ENCODE results near the gene PTPRS. TPM values are rescaled to one million over a fixed set of nuclear protein-coding genes. Genes with fewer than 3 reads are reported as not detected.

Gene PTPRS
- total and polyA plus RNA-seq, 9 of the 15 experiments (the other 6 are each of a cell fraction or from before 2014, with no cell fraction given) = 1.1 to 49.4 (median 14.1) TPM

DNA sequence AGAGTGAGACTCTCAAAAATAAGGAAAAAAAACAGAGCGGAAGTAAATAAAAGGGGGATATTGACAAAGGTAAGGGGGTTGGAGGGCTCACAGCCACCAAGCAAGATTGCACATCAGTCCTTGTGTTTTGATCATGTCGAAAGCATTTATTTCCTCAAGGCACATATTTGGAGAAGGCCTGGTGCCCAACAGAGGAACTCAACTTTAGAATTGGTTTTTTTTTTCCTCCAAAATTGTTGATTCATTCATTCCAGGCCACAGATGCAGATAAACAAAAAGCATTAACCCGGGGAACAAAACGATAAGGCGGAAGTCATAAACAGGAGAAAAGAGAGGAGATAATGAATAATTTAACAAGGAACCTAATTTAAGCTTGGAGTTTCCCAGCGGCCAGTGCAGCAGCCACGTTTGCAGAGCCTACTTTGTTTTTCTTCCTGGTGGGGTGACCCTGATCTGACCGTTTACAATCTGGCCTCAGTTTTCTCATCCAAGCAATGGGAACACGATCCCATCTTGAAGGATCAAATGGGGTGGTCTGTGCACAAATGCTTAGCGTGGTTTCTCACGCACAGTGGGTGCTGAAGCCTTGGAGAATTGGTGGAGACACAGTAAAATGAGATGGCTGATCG lies 2.1 kb upstream of the PTPRS start (continued):
- TF ChIP-seq, protein P1, sequence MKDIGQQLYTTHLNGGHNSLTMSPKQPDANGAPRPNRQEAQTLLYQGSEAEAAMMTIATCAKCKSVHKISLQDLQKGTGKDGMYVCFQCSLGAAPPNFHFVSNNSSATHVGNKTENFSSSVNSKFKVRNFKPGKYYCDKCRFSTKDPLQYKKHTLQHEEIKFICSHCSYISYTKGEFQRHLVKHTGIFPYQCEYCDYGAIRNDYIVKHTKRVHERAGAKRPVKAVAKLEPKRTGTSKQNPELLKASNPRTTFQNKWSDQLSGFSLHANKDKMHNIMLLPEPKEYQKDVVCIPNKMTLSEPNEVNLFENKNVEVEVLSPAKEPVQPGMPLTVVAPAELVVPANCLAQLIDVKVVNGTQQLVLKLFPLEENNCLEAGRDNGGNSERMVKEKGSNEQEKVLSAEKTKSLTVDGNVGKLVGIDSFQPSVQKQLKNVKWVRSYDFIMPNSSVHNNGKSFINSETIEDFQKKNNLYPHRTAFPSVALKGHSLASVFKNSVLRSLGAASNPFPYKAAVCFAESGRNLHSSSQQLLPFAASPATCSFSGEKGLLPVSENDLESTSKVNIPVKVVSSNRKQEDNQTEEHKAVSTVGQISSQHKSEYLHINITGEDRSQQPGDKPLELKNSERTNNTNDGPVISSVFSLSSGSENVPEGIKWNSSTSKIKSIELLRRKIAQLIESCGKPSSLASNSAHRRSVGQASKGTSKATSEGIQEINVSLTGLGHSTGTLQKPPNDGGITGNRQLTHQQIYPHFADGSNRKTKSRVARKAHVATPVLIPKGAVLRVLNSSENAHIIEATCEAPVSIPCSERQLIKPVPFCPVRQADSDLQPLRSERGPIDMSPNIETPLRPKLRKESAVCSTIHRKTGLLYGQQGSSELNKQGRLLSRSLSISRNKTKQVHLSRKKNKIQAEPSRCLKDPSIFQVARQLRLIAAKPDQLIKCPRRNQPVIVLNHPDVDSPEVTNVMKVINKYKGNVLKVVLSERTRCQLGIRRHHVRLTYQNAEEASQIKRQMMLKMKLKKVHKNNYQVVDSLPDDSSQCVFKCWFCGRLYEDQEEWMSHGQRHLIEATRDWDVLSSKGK (CRISPR knock-in tag; IDR thresholded peaks at IDR 0.05) = no peak
- TF ChIP-seq HDAC2 (IDR thresholded peaks at IDR 0.05) = peak; percentile 90
- TF ChIP-seq ZNF668 (CRISPR knock-in tag; IDR thresholded peaks at IDR 0.05) = no peak
- TF ChIP-seq ADNP (tag; IDR thresholded peaks at IDR 0.05) = peak; percentile 90
- TF ChIP-seq SOX6 (IDR thresholded peaks at IDR 0.05) = no peak; the same call in 1 of the 2 replicates
- TF ChIP-seq, protein P2, sequence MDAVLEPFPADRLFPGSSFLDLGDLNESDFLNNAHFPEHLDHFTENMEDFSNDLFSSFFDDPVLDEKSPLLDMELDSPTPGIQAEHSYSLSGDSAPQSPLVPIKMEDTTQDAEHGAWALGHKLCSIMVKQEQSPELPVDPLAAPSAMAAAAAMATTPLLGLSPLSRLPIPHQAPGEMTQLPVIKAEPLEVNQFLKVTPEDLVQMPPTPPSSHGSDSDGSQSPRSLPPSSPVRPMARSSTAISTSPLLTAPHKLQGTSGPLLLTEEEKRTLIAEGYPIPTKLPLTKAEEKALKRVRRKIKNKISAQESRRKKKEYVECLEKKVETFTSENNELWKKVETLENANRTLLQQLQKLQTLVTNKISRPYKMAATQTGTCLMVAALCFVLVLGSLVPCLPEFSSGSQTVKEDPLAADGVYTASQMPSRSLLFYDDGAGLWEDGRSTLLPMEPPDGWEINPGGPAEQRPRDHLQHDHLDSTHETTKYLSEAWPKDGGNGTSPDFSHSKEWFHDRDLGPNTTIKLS (IDR thresholded peaks at IDR 0.05; ENCODE audit: borderline replicate concordance, low read depth) = peak; percentile 67
- TF ChIP-seq SIX5 (IDR thresholded peaks at IDR 0.05; ENCODE audit: borderline replicate concordance in 1 of 2, insufficient read depth in 1 of 2, low read depth in 1 of 2, low read length in 2 of 2) = no peak
- TF ChIP-seq HDAC1 (IDR thresholded peaks at IDR 0.05) = 0 out of 4 replicates have a peak, but pooled peaks of 1 of the 2 experiments have one; percentile 14
- TF ChIP-seq EP400 (IDR thresholded peaks at IDR 0.05) = no peak
- no peak for TF ChIP-seq EP300 (IDR thresholded peaks at IDR 0.05; ENCODE audit: low read length)
- TF ChIP-seq, protein P3, sequence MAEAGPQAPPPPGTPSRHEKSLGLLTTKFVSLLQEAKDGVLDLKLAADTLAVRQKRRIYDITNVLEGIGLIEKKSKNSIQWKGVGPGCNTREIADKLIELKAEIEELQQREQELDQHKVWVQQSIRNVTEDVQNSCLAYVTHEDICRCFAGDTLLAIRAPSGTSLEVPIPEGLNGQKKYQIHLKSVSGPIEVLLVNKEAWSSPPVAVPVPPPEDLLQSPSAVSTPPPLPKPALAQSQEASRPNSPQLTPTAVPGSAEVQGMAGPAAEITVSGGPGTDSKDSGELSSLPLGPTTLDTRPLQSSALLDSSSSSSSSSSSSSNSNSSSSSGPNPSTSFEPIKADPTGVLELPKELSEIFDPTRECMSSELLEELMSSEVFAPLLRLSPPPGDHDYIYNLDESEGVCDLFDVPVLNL (CRISPR knock-in tag; IDR thresholded peaks at IDR 0.05; ENCODE audit: low read depth) = no peak
- TF ChIP-seq, protein P4, sequence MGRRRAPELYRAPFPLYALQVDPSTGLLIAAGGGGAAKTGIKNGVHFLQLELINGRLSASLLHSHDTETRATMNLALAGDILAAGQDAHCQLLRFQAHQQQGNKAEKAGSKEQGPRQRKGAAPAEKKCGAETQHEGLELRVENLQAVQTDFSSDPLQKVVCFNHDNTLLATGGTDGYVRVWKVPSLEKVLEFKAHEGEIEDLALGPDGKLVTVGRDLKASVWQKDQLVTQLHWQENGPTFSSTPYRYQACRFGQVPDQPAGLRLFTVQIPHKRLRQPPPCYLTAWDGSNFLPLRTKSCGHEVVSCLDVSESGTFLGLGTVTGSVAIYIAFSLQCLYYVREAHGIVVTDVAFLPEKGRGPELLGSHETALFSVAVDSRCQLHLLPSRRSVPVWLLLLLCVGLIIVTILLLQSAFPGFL (CRISPR knock-in tag; IDR thresholded peaks at IDR 0.05) = no peak
- TF ChIP-seq ESRRA (IDR thresholded peaks at IDR 0.05; ENCODE audit: borderline replicate concordance, low read depth) = peak; percentile 95
- TF ChIP-seq SRSF1 (IDR thresholded peaks at IDR 0.05; ENCODE audit: low read depth, low read length) = no peak
- TF ChIP-seq MAFG (tag; conservative IDR thresholded peaks at IDR 0.05) = 0 out of 2 replicates have a peak, but pooled peaks have one; percentile 30
- peak; percentile 54 for TF ChIP-seq FOSL1 (tag; conservative IDR thresholded peaks at IDR 0.05)
- TF ChIP-seq NFE2 (IDR thresholded peaks at IDR 0.05; ENCODE audit: low read depth) = peak; percentile 41; the same call in 1 of the 2 replicates
- TF ChIP-seq, protein P5, sequence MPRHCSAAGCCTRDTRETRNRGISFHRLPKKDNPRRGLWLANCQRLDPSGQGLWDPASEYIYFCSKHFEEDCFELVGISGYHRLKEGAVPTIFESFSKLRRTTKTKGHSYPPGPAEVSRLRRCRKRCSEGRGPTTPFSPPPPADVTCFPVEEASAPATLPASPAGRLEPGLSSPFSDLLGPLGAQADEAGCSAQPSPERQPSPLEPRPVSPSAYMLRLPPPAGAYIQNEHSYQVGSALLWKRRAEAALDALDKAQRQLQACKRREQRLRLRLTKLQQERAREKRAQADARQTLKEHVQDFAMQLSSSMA (CRISPR knock-in tag; IDR thresholded peaks at IDR 0.05) = no peak
- peak; percentile 38; the same call in 1 of the 2 replicates for TF ChIP-seq DPF2 (IDR thresholded peaks at IDR 0.05)
- TF ChIP-seq RBM17 (IDR thresholded peaks at IDR 0.05; ENCODE audit: borderline replicate concordance, low read depth, low read length) = no peak
- TF ChIP-seq SNIP1 (IDR thresholded peaks at IDR 0.05; ENCODE audit: low read depth) = no peak

All from K562 (cell line).